RKO (cell line): Measurements from ENCODE around the gene CCDC124.
"Not testable (repeated sequence)": the region's sequence is repeated elsewhere in the genome, so short reads cannot be mapped to it uniquely, and the experiment has no call there.

Experiments
- DNase-seq: peaks from one replicate; pipeline ENCODE4 v3.0.0-alpha.2; 2016; ENCODE audit warnings: low spot score

CCDC124 gene

DNA sequence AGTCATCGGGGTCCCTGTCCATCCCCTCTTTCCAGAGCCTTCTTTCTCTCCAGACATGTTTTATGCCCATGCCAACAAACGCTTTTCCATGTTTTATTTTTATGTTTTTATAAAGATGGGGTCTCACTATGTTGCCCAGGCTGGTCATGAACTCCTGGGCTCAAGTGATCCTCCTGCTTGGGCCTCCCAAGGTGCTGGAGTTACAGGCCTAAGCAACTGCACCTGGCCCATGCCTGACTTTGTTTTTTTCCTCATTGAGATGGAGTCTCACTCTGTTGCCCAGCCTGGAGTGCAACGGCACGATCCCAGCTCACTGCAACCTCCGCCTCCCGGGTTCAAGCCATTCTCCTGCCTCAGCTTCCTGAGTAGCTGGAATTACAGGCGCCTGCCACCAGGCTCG is 53.8 kb downstream of the CCDC124 start:
- DNase-seq, result not testable (repeated sequence)

- DNase-seq, result no peak
These were observed 55.3 kb downstream of the CCDC124 start for GRCh38 chr19:17988161-17988560.

DNA sequence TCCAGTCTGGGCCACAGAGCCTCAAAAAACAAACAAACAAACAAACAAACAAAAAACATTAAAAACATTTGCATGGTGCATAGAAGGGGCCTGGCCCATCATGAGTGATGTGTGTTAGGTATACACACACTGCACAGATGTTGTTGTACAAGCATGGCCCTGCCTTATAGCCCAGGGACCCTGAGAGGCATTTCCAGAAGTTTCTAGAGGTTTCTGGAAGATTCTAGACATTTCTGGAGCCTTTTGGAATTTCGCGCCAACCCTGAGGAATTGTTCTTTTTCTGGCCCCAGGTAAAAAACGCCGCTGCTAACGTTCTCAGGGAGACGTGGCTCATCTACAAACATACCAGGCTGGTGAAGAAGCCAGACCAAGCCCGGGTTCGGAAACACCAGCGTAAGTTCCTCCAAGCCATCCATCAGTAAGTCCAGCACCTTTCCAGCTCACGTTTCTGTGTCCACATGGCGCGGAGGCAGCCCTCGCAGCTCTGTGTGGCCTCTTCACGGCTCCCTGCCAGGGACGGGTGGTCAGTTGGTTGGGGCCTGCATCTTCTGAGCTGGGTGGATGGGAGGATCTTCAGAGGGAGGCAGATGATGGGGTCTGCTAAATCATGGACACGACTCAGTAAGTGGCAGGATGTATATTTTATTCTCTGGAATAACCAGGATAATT is 56.7 kb downstream of the CCDC124 start:
- DNase-seq, result no peak

DNA sequence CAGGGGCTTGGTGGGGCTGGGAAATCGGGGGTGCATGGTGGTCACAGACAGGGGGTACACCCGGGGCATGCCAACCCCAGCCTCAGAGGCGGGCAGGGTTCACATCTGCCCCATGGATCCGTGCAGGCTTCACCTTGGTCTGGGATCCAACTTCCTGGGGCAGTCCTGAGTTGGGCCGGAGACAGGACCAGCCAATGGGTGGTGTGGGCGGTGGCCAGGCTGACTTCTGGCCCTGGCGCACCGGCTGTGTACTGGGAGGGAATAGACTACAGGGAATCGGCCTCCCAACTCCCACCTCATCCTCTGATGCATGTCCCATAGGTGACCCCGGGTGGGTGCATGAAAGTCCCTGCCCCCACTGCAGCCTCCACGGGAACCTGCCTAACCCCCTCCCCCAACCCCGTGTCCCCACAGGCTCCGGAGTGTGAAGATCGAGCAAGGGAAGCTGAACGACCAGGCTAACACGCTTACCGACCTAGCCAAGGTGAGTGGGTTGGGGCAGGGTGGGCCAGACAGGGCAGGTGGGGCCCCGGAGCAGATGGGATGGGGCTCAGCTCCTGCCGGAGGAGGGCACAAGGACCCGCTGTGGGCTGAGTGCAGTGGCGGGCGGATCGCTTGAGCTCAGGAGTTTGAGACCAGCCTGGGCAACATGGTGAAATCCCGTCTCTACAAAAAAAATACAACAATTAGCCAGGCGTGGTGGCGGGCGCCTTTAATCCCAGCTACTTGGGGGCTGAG is 60.4 kb downstream of the CCDC124 start:
- DNase-seq, result no peak
